Measurements from ENCODE around the gene AGBL4.

The AGBL4 gene

GRCh38 chr1:49686107-49686506, 337.6 kb downstream of the AGBL4 start:
- DNase-seq: no peak

- DNase-seq: no peak
Measured at GRCh38 chr1:49677706-49678105, 346.0 kb downstream of the AGBL4 start.

- DNase-seq: no peak
Measured at GRCh38 chr1:49651136-49651535, 372.6 kb downstream of the AGBL4 start.

- no peak for DNase-seq
Measured at GRCh38 chr1:49630156-49630555, 393.6 kb downstream of the AGBL4 start.

GRCh38 chr1:49627781-49628180, 396.0 kb downstream of the AGBL4 start:
- no peak for DNase-seq

- DNase-seq: no peak
Measured at GRCh38 chr1:49626472-49626871, 397.3 kb downstream of the AGBL4 start.

- no peak for DNase-seq
Measured at GRCh38 chr1:49622877-49623276, 400.9 kb downstream of the AGBL4 start.

- no peak for DNase-seq
Measured at GRCh38 chr1:49606082-49606481, 417.7 kb downstream of the AGBL4 start.

- DNase-seq: no peak
Measured at GRCh38 chr1:49597436-49597835, 426.3 kb downstream of the AGBL4 start.

- no peak for DNase-seq
Measured at GRCh38 chr1:49576327-49576901, 447.3 kb downstream of the AGBL4 start.

GRCh38 chr1:49556676-49557234, 467.0 kb downstream of the AGBL4 start:
- DNase-seq: no peak

GRCh38 chr1:49552101-49552500, 471.7 kb downstream of the AGBL4 start:
- DNase-seq: no peak

GRCh38 chr1:49544615-49545014, 479.1 kb downstream of the AGBL4 start:
- DNase-seq: no peak

GRCh38 chr1:49541096-49541752, 482.5 kb downstream of the AGBL4 start:
- no peak for DNase-seq

GRCh38 chr1:49527606-49528305, 496.0 kb downstream of the AGBL4 start:
- DNase-seq: no peak

- DNase-seq: no peak
Measured at GRCh38 chr1:49526672-49527071, 497.1 kb downstream of the AGBL4 start.

- no peak for DNase-seq
Measured at GRCh38 chr1:49523764-49524163, 500.0 kb downstream of the AGBL4 start.

- no peak for DNase-seq
Measured at GRCh38 chr1:49466961-49467360, 556.8 kb downstream of the AGBL4 start.

- DNase-seq: no peak
Measured at GRCh38 chr1:49465486-49466185, 558.1 kb downstream of the AGBL4 start.

- no peak for DNase-seq
Measured at GRCh38 chr1:49448200-49448599, 575.6 kb downstream of the AGBL4 start.

GRCh38 chr1:49436865-49437264, 586.9 kb downstream of the AGBL4 start:
- DNase-seq: no peak

- DNase-seq: no peak
Measured at GRCh38 chr1:49435291-49435690, 588.5 kb downstream of the AGBL4 start.

GRCh38 chr1:49424782-49425181, 599.0 kb downstream of the AGBL4 start:
- no peak for DNase-seq

All from stimulated activated CD4-positive, alpha-beta T cell treated with anti-CD3 and anti-CD28 coated beads, Interleukin-4, amount 100 ng/mL, for 1 hour (primary cell).